ENCODE measurements around the gene NANOG.
"Not testable (repeated sequence)": the region's sequence is repeated elsewhere in the genome, so short reads cannot be mapped to it uniquely, and the experiment has no call there.

Gene NANOG

GRCh38 chr12:7806319-7806718, 17.1 kb downstream of the NANOG start:
- DNase-seq (ENCODE audit: low spot score), result not testable (repeated sequence)

GRCh38 chr12:7806863-7807487, 17.8 kb downstream of the NANOG start:
- peak; percentile 69 for DNase-seq (ENCODE audit: low spot score)

- not testable (repeated sequence) for DNase-seq (ENCODE audit: low spot score)
These were observed 36.6 kb downstream of the NANOG start for GRCh38 chr12:7825754-7826153.

- DNase-seq (ENCODE audit: low spot score), result not testable (repeated sequence)
These were observed 40.5 kb downstream of the NANOG start for GRCh38 chr12:7829737-7830136.

GRCh38 chr12:7832059-7832696, 43.0 kb downstream of the NANOG start:
- DNase-seq (ENCODE audit: low spot score), result peak; percentile 68

- not testable (repeated sequence) for DNase-seq (ENCODE audit: low spot score)
These were observed 44.0 kb downstream of the NANOG start for GRCh38 chr12:7833201-7833600.

- no peak for DNase-seq (ENCODE audit: low spot score)
These were observed 44.6 kb downstream of the NANOG start for GRCh38 chr12:7833831-7834230.

- no peak for DNase-seq (ENCODE audit: low spot score)
These were observed 45.5 kb downstream of the NANOG start for GRCh38 chr12:7834701-7835100.

GRCh38 chr12:7835116-7835515, 45.9 kb downstream of the NANOG start:
- no peak for DNase-seq (ENCODE audit: low spot score)

GRCh38 chr12:7835766-7836165, 46.6 kb downstream of the NANOG start:
- no peak for DNase-seq (ENCODE audit: low spot score)

GRCh38 chr12:7837366-7837765, 48.2 kb downstream of the NANOG start:
- DNase-seq (ENCODE audit: low spot score), result no peak

- not testable (repeated sequence) for DNase-seq (ENCODE audit: low spot score)
These were observed 50.0 kb downstream of the NANOG start for GRCh38 chr12:7839226-7839625.

GRCh38 chr12:7839848-7840247, 50.6 kb downstream of the NANOG start:
- DNase-seq (ENCODE audit: low spot score), result not testable (repeated sequence)

GRCh38 chr12:7842444-7842843, 53.2 kb downstream of the NANOG start:
- not testable (repeated sequence) for DNase-seq (ENCODE audit: low spot score)

- not testable (repeated sequence) for DNase-seq (ENCODE audit: low spot score)
These were observed 53.9 kb downstream of the NANOG start for GRCh38 chr12:7843149-7843548.

GRCh38 chr12:7843583-7843982, 54.4 kb downstream of the NANOG start:
- DNase-seq (ENCODE audit: low spot score), result not testable (repeated sequence)

- DNase-seq (ENCODE audit: low spot score), result no peak
These were observed 54.9 kb downstream of the NANOG start for GRCh38 chr12:7844116-7844515.

GRCh38 chr12:7847226-7848097, 58.3 kb downstream of the NANOG start:
- not testable (repeated sequence) for DNase-seq (ENCODE audit: low spot score)

GRCh38 chr12:7848098-7848422, 58.9 kb downstream of the NANOG start:
- not testable (repeated sequence) for DNase-seq (ENCODE audit: low spot score)
